ENCODE measurements around the gene MSH2. TPM values are rescaled to one million over a fixed set of nuclear protein-coding genes. Genes with fewer than 3 reads are reported as not detected.

MSH2 gene
- total and polyA plus RNA-seq, 2 of the 13 experiments (the other 11 are each of a cell fraction or from before 2014, with no cell fraction given): 19.9 to 76.3 TPM

DNA sequence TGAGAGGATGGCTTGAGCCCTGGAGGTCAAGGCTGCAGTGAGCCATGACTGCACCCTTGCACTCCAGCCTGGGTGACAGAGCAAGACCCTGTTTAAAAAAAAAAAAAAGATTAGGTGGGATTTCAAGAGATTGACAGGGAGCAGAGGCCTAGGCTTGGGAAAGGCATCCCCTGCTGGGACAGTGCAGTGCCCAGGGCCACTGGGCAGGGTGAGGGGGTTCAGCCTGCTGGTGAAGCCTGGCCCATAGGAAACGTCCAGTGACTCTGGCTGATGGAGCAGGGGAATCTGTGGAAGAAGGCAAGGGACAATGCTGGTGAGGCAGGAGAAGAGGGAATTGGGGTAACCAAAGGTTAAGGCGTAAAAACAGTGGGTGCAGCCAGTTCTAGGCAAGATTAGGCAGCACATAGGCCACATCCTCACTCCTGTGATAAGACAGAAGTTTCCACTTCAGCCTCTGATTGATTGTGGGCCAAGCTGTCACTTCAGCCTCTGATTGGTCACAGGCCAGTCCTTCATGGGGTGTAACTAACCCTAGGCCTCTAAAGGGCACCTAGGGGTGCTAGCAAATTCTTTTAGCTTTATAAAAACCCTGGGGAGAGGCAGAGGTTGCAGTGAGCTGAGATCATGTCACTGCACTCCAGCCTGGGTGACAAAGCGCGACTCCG lies 128.6 kb downstream of the MSH2 start:
- H3K27me3 ChIP-seq (ENCODE audit: control insufficient read depth in 1 of 2, insufficient read depth in 2 of 2, low read length in 2 of 2): peaks cover 0 to 6% of the 10 kb centered on the region in 2 experiments; a peak in 1 of 5 replicates
- DNase-seq (ENCODE audit: low spot score) (no peak), FAIRE-seq (no peak), ATAC-seq (no peak)
- CTCF ChIA-PET (ENCODE audit: low intra/inter-chr PET ratio, low total read pairs): no interaction called here
- no peak overlapping the region for H3K4me2 ChIP-seq (ENCODE audit: low read depth, low read length)
- intact Hi-C loops (cut with micrococcal nuclease; ENCODE audit: unreplicated experiment): no loop called here
- no peak overlapping the region for H3K9ac ChIP-seq (ENCODE audit: insufficient read depth, low read depth, low read length)
- H3K79me2 ChIP-seq (ENCODE audit: insufficient read depth, low read length): no peaks in the 10 kb centered on the region
- H3K36me3 ChIP-seq (replicated peaks in 1 of 2; ENCODE audit: control insufficient read depth in 1 of 2, insufficient read depth in 2 of 2, low read length in 2 of 2): no peaks in the 10 kb centered on the region
- no peaks in the 10 kb centered on the region for H3K4me1 ChIP-seq (ENCODE audit: insufficient read depth, low read length)
- H3K27ac ChIP-seq (ENCODE audit: extremely low read length, insufficient read depth, low read length): no peak overlapping the region
- H3K4me3 ChIP-seq (replicated peaks in 1 of 3; ENCODE audit: insufficient read depth in 1 of 3, low read depth in 2 of 3, low read length in 3 of 3): no peak overlapping the region
- 62% methylated on average over 5 of the region's 5 CpGs for WGBS (ENCODE audit: low lambda C conversion rate)
- BruUV-seq (replicated peaks): no TSS peak
- H2AFZ ChIP-seq (ENCODE audit: low read length): no peak overlapping the region
- in situ Hi-C loops (cut with HindIII; ENCODE audit: extremely low pct_ligation_motif_present, low pct_unique_long_range_greater_than_20kb): no loop called here
- H4K20me1 ChIP-seq (ENCODE audit: insufficient read depth, low read length): no peaks in the 10 kb centered on the region
- H3K9me3 ChIP-seq (ENCODE audit: low read length): no peaks in the 10 kb centered on the region
- POLR2A ChIA-PET: no interaction called here
- TF ChIP-seq, protein P1, sequence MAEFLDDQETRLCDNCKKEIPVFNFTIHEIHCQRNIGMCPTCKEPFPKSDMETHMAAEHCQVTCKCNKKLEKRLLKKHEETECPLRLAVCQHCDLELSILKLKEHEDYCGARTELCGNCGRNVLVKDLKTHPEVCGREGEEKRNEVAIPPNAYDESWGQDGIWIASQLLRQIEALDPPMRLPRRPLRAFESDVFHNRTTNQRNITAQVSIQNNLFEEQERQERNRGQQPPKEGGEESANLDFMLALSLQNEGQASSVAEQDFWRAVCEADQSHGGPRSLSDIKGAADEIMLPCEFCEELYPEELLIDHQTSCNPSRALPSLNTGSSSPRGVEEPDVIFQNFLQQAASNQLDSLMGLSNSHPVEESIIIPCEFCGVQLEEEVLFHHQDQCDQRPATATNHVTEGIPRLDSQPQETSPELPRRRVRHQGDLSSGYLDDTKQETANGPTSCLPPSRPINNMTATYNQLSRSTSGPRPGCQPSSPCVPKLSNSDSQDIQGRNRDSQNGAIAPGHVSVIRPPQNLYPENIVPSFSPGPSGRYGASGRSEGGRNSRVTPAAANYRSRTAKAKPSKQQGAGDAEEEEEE (CRISPR knock-in tag; IDR thresholded peaks at IDR 0.05; ENCODE audit: borderline replicate concordance): no peak
- TF ChIP-seq ZNF768 (CRISPR knock-in tag; IDR thresholded peaks at IDR 0.05) (no peak), KMT2B (CRISPR knock-in tag; IDR thresholded peaks at IDR 0.05) (no peak), SP5 (CRISPR knock-in tag; IDR thresholded peaks at IDR 0.05; ENCODE audit: borderline replicate concordance, low read depth) (no peak), GABPA (IDR thresholded peaks at IDR 0.05; ENCODE audit: low read depth, low read length) (no peak), GABPA (CRISPR knock-in tag; IDR thresholded peaks at IDR 0.05; ENCODE audit: low read depth) (no peak), KDM5B (CRISPR knock-in tag; IDR thresholded peaks at IDR 0.05; ENCODE audit: borderline replicate concordance) (no peak), RAD51 (IDR thresholded peaks at IDR 0.05; ENCODE audit: borderline replicate concordance) (no peak), TP53 (CRISPR knock-in tag; conservative IDR thresholded peaks at IDR 0.05) (no peak), RBFOX2 (IDR thresholded peaks at IDR 0.05; ENCODE audit: low read depth, low read length) (no peak), TBL1XR1 (IDR thresholded peaks at IDR 0.05; ENCODE audit: borderline replicate concordance, low read length, partially characterized antibody) (no peak), MBNL3 (CRISPR knock-in tag; conservative IDR thresholded peaks at IDR 0.05) (no peak), TOE1 (CRISPR knock-in tag; IDR thresholded peaks at IDR 0.05) (no peak), ZNF333 (CRISPR knock-in tag; IDR thresholded peaks at IDR 0.05; ENCODE audit: borderline replicate concordance) (no peak), TAF15 (IDR thresholded peaks at IDR 0.05; ENCODE audit: low read depth, low read length, poor library complexity, severe bottlenecking) (no peak), HNRNPUL1 (IDR thresholded peaks at IDR 0.05; ENCODE audit: low read depth, low read length) (no peak)
- TF ChIP-seq, protein P2, sequence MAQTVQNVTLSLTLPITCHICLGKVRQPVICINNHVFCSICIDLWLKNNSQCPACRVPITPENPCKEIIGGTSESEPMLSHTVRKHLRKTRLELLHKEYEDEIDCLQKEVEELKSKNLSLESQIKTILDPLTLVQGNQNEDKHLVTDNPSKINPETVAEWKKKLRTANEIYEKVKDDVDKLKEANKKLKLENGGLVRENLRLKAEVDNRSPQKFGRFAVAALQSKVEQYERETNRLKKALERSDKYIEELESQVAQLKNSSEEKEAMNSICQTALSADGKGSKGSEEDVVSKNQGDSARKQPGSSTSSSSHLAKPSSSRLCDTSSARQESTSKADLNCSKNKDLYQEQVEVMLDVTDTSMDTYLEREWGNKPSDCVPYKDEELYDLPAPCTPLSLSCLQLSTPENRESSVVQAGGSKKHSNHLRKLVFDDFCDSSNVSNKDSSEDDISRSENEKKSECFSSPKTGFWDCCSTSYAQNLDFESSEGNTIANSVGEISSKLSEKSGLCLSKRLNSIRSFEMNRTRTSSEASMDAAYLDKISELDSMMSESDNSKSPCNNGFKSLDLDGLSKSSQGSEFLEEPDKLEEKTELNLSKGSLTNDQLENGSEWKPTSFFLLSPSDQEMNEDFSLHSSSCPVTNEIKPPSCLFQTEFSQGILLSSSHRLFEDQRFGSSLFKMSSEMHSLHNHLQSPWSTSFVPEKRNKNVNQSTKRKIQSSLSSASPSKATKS (CRISPR knock-in tag; IDR thresholded peaks at IDR 0.05): no peak
- TF ChIP-seq, protein P3, sequence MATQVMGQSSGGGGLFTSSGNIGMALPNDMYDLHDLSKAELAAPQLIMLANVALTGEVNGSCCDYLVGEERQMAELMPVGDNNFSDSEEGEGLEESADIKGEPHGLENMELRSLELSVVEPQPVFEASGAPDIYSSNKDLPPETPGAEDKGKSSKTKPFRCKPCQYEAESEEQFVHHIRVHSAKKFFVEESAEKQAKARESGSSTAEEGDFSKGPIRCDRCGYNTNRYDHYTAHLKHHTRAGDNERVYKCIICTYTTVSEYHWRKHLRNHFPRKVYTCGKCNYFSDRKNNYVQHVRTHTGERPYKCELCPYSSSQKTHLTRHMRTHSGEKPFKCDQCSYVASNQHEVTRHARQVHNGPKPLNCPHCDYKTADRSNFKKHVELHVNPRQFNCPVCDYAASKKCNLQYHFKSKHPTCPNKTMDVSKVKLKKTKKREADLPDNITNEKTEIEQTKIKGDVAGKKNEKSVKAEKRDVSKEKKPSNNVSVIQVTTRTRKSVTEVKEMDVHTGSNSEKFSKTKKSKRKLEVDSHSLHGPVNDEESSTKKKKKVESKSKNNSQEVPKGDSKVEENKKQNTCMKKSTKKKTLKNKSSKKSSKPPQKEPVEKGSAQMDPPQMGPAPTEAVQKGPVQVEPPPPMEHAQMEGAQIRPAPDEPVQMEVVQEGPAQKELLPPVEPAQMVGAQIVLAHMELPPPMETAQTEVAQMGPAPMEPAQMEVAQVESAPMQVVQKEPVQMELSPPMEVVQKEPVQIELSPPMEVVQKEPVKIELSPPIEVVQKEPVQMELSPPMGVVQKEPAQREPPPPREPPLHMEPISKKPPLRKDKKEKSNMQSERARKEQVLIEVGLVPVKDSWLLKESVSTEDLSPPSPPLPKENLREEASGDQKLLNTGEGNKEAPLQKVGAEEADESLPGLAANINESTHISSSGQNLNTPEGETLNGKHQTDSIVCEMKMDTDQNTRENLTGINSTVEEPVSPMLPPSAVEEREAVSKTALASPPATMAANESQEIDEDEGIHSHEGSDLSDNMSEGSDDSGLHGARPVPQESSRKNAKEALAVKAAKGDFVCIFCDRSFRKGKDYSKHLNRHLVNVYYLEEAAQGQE (IDR thresholded peaks at IDR 0.05; ENCODE audit: borderline replicate concordance in 1 of 2, low read depth in 1 of 2, low read length in 2 of 2): no peak
